ENCODE results near the gene CHRDL1.
"Not testable (repeated sequence)": the region's sequence is repeated elsewhere in the genome, so short reads cannot be mapped to it uniquely, and the experiment has no call there.

Gene CHRDL1

GRCh38 chrX:110795645-110796406, at the start of gene CHRDL1:
CHRDL1 (minus strand) TSS chrX:110795817; CDS start chrX:110792181, 3,636 bp downstream.
- TF ChIP-seq CTCF (IDR thresholded peaks at IDR 0.05; ENCODE audit: borderline replicate concordance, insufficient read depth, low read depth, low read length): no peak
- H3K4me3 ChIP-seq (ENCODE audit: low read depth, low read length): no peak within 1 kb of the TSS

GRCh38 chrX:110836982-110837381, 41.4 kb upstream of the CHRDL1 start:
- TF ChIP-seq CTCF (IDR thresholded peaks at IDR 0.05; ENCODE audit: borderline replicate concordance, insufficient read depth, low read depth, low read length): 0 out of 2 replicates have a peak, but pooled peaks have one; percentile 20

GRCh38 chrX:110836451-110836850, 40.8 kb upstream of the CHRDL1 start:
- no peak overlapping the region for H3K4me3 ChIP-seq (ENCODE audit: low read depth, low read length)
- TF ChIP-seq CTCF (IDR thresholded peaks at IDR 0.05; ENCODE audit: borderline replicate concordance, insufficient read depth, low read depth, low read length): no peak

More at GRCh38 chrX:110836982-110837381, 41.4 kb upstream of the CHRDL1 start:
- H3K4me3 ChIP-seq (ENCODE audit: low read depth, low read length): no peak overlapping the region

GRCh38 chrX:110836001-110836400, 40.4 kb upstream of the CHRDL1 start:
- no peak overlapping the region for H3K4me3 ChIP-seq (ENCODE audit: low read depth, low read length)
- TF ChIP-seq CTCF (IDR thresholded peaks at IDR 0.05; ENCODE audit: borderline replicate concordance, insufficient read depth, low read depth, low read length): no peak

- TF ChIP-seq CTCF (IDR thresholded peaks at IDR 0.05; ENCODE audit: borderline replicate concordance, insufficient read depth, low read depth, low read length): no peak
These were observed 30.4 kb upstream of the CHRDL1 start for GRCh38 chrX:110825972-110826371.

GRCh38 chrX:110816543-110816942, 20.9 kb upstream of the CHRDL1 start:
- H3K4me3 ChIP-seq (ENCODE audit: low read depth, low read length): not testable (repeated sequence)

More at GRCh38 chrX:110825972-110826371, 30.4 kb upstream of the CHRDL1 start:
- H3K4me3 ChIP-seq (ENCODE audit: low read depth, low read length): no peak overlapping the region

GRCh38 chrX:110806145-110806544, 10.5 kb upstream of the CHRDL1 start:
- TF ChIP-seq CTCF (IDR thresholded peaks at IDR 0.05; ENCODE audit: borderline replicate concordance, insufficient read depth, low read depth, low read length): no peak

More at GRCh38 chrX:110806145-110806544, 10.5 kb upstream of the CHRDL1 start:
- no peak overlapping the region for H3K4me3 ChIP-seq (ENCODE audit: low read depth, low read length)
